Measurements from ENCODE around the gene SOCS6. TPM values are rescaled to one million over a fixed set of nuclear protein-coding genes. Genes with fewer than 3 reads are reported as not detected.
"Not testable (repeated sequence)": the region's sequence is repeated elsewhere in the genome, so short reads cannot be mapped to it uniquely, and the experiment has no call there.

The SOCS6 gene
- total and polyA plus RNA-seq, 2 experiments from 2014 or later: 14.4 to 35.3 TPM

- no peaks in the 10 kb centered on the region for H3K9me3 ChIP-seq (ENCODE audit: low read depth)
- no peaks in the 10 kb centered on the region for H3K9me2 ChIP-seq (replicated peaks; ENCODE audit: insufficient read depth)
- no peak for DNase-seq (ENCODE audit: low spot score)
- H2AFZ ChIP-seq: no peak overlapping the region
- WGBS (ENCODE audit: low lambda C conversion rate, missing lambda C conversion rate): 96% methylated on average over 2 of the region's 2 CpGs
- H3K27ac ChIP-seq: no peak overlapping the region
- H3K4me1 ChIP-seq (ENCODE audit: insufficient read depth): no peaks in the 10 kb centered on the region
- H3K4me2 ChIP-seq: no peak overlapping the region
- H3K79me2 ChIP-seq: no peaks in the 10 kb centered on the region
- H4K20me1 ChIP-seq (ENCODE audit: insufficient read depth, poor library complexity, severe bottlenecking): no peaks in the 10 kb centered on the region
- H3K36me3 ChIP-seq (replicated peaks; ENCODE audit: insufficient read depth, low read depth): no peaks in the 10 kb centered on the region
- H3K27me3 ChIP-seq: no peaks in the 10 kb centered on the region
- no peak overlapping the region for H3K4me3 ChIP-seq
- no peak for TF ChIP-seq EZH2phosphoT487 (IDR thresholded peaks at IDR 0.05; ENCODE audit: low read depth, severe bottlenecking, unreplicated experiment)
These were observed 65.9 kb downstream of the SOCS6 start for GRCh38 chr18:70354771-70355170.

DNA sequence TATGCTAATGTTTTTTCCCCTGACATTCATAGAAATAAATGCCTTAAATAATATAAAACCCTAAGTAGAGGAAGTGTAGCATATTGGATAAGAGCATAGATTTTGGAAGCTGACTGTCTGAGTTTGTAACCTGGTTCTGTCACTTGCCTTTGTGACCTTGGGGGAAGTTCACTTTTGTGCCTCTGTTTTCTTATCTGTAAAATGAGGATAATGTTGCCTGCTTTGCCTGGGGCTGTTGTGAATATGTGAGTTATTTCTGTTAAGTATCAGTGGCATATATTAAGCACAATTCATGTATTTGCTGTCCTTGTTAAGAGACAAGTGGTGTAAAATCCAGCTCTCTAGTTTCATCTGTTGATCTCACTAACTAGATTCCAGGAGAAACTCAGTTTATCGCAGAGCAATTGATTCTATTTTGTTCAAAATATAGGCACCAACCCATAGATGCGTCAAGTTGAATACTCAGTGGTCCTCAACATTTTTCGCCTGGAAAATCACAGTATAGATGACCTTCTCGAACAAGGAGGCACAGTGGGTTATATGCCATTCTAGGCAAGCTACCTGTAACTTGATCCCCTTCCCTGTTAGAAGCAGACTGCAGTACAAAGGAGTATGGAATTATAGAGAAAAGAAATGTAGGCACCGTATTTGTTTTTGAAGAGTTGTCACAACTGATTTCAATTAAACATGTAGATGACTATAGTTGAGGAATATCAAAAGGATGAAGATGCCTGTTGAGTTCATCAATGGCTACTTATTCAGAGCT lies 67.0 kb downstream of the SOCS6 start:
- H3K4me1 ChIP-seq (ENCODE audit: insufficient read depth): no peaks in the 10 kb centered on the region
- H3K4me3 ChIP-seq: no peak overlapping the region

DNA sequence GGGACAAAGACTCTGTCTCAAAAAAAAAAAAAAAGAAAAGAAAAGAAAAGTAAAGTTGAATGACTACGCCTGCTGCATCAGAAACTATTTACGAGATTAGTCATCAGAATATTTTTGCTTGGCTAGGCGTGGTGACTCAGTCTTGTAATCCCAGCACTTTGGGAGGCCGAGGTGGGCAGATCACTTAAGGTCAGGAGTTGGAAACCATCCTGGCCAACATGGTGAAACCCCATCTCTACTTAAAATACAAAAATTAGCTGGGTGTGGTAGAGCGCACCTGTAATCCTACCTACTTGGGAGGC lies 69.2 kb downstream of the SOCS6 start:
- not testable (repeated sequence) for H3K27ac ChIP-seq; DNase-seq (ENCODE audit: low spot score)

More for the DNA sequence above, 67.0 kb downstream of the SOCS6 start:
- Histone ChIP-seq H4K20me1 (ENCODE audit: insufficient read depth, poor library complexity, severe bottlenecking) (no peaks in the 10 kb centered on the region), H3K36me3 (replicated peaks; ENCODE audit: insufficient read depth, low read depth) (no peaks in the 10 kb centered on the region), H3K27me3 (no peaks in the 10 kb centered on the region), H3K79me2 (no peaks in the 10 kb centered on the region), H3K9me3 (ENCODE audit: low read depth) (no peaks in the 10 kb centered on the region), H3K9me2 (replicated peaks; ENCODE audit: insufficient read depth) (no peaks in the 10 kb centered on the region), H3K4me2 (no peak overlapping the region), H3K27ac (no peak overlapping the region), H2AFZ (no peak overlapping the region)
- WGBS (ENCODE audit: low lambda C conversion rate, missing lambda C conversion rate): 82% methylated on average over 5 of the region's 5 CpGs
- no peak for DNase-seq (ENCODE audit: low spot score)
- no peak for TF ChIP-seq CTCF (IDR thresholded peaks at IDR 0.05; ENCODE audit: poor library complexity)
- no peak for TF ChIP-seq EZH2phosphoT487 (IDR thresholded peaks at IDR 0.05; ENCODE audit: low read depth, severe bottlenecking, unreplicated experiment)
- TF ChIP-seq EZH2 (IDR thresholded peaks at IDR 0.05; ENCODE audit: borderline replicate concordance): no peak

DNA sequence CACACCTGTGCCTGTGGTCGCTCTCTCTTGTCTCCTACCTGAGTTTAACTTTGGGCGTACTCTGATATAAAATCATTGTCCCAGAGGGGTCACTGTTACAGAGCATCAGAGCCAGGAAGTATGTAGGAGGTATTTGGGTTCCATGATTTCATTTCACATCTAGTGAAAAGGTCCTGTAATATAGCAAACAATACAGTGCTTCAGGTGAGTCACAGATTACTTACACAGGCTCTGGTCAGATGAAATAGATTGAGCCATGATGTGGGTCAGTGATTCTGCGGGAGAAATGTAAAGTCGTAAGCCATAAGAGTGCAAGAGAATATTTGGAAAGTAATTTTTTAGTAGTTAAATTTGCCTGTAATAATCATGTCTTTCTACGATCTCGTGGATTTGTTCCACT lies 70.2 kb downstream of the SOCS6 start:
- no peaks in the 10 kb centered on the region for H3K36me3 ChIP-seq (replicated peaks; ENCODE audit: insufficient read depth, low read depth)
- DNase-seq (ENCODE audit: low spot score): no peak
- 96% methylated on average over 6 of the region's 6 CpGs for WGBS (ENCODE audit: low lambda C conversion rate, missing lambda C conversion rate)
- TF ChIP-seq EZH2 (IDR thresholded peaks at IDR 0.05; ENCODE audit: borderline replicate concordance) (no peak), CTCF (IDR thresholded peaks at IDR 0.05; ENCODE audit: poor library complexity) (no peak), EZH2phosphoT487 (IDR thresholded peaks at IDR 0.05; ENCODE audit: low read depth, severe bottlenecking, unreplicated experiment) (no peak)
- H3K4me1 ChIP-seq (ENCODE audit: insufficient read depth): no peaks in the 10 kb centered on the region
- H3K79me2 ChIP-seq: no peaks in the 10 kb centered on the region
- H2AFZ ChIP-seq: no peak overlapping the region
- H4K20me1 ChIP-seq (ENCODE audit: insufficient read depth, poor library complexity, severe bottlenecking): no peaks in the 10 kb centered on the region
- H3K9me3 ChIP-seq (ENCODE audit: low read depth): no peaks in the 10 kb centered on the region
- no peak overlapping the region for H3K27ac ChIP-seq
- H3K4me3 ChIP-seq: no peak overlapping the region
- no peak overlapping the region for H3K4me2 ChIP-seq
- no peaks in the 10 kb centered on the region for H3K9me2 ChIP-seq (replicated peaks; ENCODE audit: insufficient read depth)
- no peaks in the 10 kb centered on the region for H3K27me3 ChIP-seq

More for the DNA sequence above, 69.2 kb downstream of the SOCS6 start:
- not testable (repeated sequence) for H3K79me2 ChIP-seq; H3K9me3 ChIP-seq (ENCODE audit: low read depth); H4K20me1 ChIP-seq (ENCODE audit: insufficient read depth, poor library complexity, severe bottlenecking); H3K4me1 ChIP-seq (ENCODE audit: insufficient read depth); H3K36me3 ChIP-seq (replicated peaks; ENCODE audit: insufficient read depth, low read depth); H3K9me2 ChIP-seq (replicated peaks; ENCODE audit: insufficient read depth); H3K27me3 ChIP-seq; H2AFZ ChIP-seq; H3K4me3 ChIP-seq; H3K4me2 ChIP-seq
- 61% methylated on average over 5 of the region's 5 CpGs for WGBS (ENCODE audit: low lambda C conversion rate, missing lambda C conversion rate)
